RPMI8226 (cell line): Measurements from ENCODE around the gene TP53.
"Not testable (repeated sequence)": the region's sequence is repeated elsewhere in the genome, so short reads cannot be mapped to it uniquely, and the experiment has no call there.

Experiments
- DNase-seq: peaks from one replicate; pipeline ENCODE4 v3.0.0-alpha.2; 2015

The TP53 gene

GRCh38 chr17:7629939-7630571 lies 57.2 kb downstream of the TP53 start, which contains the start of gene SHBG:
Gene SHBG (plus strand): TSS chr17:7630135. CDS start chr17:7630173, 38 bp downstream.
- DNase-seq = no peak

- DNase-seq = peak; percentile 90
Observed at GRCh38 chr17:7627250-7628121, 59.8 kb downstream of the TP53 start, which contains the start of gene SAT2. Gene SAT2 (minus strand): TSS chr17:7627821. CDS start chr17:7627635, 186 bp downstream.

GRCh38 chr17:7626956-7627249 lies 60.4 kb downstream of the TP53 start:
- no peak for DNase-seq

- no peak for DNase-seq
Observed at GRCh38 chr17:7626307-7626706, 61.0 kb downstream of the TP53 start.

- DNase-seq = not testable (repeated sequence)
Observed at GRCh38 chr17:7625749-7626148, 61.5 kb downstream of the TP53 start.

- no peak for DNase-seq
Observed at GRCh38 chr17:7623661-7624060, 63.6 kb downstream of the TP53 start.

GRCh38 chr17:7620835-7621234 lies 66.5 kb downstream of the TP53 start:
- DNase-seq = no peak

GRCh38 chr17:7618608-7619007 lies 68.7 kb downstream of the TP53 start:
- no peak for DNase-seq
